22Rv1 (cell line): ENCODE data around the gene KLK14.

Experiments
- H3K27ac ChIP-seq: fragments of 450-650 bp; 2 replicates; pipeline ENCODE4 v1.5.1; 2017
- ZFX ChIP-seq: fragments of 450-650 bp; IDR thresholded peaks from 2 replicates; pipeline ENCODE4 v1.6.1; 2017; ENCODE audit warnings: antibody characterized with exemption, borderline replicate concordance
- TF ChIP-seq, protein P1 (sequence below): fragments of 450-650 bp; IDR thresholded peaks from 2 replicates; pipeline ENCODE4 v1.5.1; 2017; ENCODE audit warnings: mild to moderate bottlenecking

KLK14 gene

DNA sequence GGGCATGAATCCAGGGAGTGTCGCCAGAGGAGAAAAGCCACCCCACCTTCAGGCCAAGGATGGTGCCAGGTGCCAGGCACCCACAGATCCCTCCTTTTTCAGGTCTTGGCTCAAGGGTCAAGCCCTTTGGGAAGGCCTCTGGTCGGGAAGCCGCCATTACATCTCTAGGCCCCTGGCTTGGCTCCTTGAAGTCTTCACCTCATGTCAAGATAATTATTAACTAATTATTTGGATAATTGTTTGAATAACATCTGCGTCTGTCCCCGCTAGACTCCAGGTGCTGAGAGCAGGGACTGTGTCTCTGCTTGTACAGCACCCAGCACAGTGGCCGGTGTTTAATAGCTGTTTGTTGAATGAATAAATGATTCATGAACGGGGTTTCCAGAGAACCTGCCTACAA, 19.0 kb downstream of the KLK14 start:
- TF ChIP-seq, protein P1, sequence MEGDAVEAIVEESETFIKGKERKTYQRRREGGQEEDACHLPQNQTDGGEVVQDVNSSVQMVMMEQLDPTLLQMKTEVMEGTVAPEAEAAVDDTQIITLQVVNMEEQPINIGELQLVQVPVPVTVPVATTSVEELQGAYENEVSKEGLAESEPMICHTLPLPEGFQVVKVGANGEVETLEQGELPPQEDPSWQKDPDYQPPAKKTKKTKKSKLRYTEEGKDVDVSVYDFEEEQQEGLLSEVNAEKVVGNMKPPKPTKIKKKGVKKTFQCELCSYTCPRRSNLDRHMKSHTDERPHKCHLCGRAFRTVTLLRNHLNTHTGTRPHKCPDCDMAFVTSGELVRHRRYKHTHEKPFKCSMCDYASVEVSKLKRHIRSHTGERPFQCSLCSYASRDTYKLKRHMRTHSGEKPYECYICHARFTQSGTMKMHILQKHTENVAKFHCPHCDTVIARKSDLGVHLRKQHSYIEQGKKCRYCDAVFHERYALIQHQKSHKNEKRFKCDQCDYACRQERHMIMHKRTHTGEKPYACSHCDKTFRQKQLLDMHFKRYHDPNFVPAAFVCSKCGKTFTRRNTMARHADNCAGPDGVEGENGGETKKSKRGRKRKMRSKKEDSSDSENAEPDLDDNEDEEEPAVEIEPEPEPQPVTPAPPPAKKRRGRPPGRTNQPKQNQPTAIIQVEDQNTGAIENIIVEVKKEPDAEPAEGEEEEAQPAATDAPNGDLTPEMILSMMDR, result no peak
- TF ChIP-seq ZFX, result no peak
- no peak overlapping the region for H3K27ac ChIP-seq

DNA sequence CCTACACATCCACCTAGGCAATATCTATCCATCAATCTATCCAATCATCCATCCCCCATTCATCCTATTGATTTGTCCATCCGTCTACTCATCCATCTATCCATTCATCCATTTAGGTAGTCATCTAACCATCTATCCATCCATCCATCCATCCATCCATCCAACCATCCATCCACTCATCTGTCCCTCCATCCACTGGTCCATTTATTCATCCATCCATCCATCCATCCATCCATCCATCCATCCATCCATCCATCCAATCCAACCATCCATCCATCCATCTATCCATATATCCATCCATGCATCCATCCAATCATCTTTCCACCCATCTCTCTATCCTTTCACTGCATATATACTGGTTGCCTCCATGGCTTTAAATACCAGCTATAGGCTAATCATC, 21.7 kb downstream of the KLK14 start:
- TF ChIP-seq, protein P1, result no peak
- TF ChIP-seq ZFX, result no peak
- no peak overlapping the region for H3K27ac ChIP-seq

DNA sequence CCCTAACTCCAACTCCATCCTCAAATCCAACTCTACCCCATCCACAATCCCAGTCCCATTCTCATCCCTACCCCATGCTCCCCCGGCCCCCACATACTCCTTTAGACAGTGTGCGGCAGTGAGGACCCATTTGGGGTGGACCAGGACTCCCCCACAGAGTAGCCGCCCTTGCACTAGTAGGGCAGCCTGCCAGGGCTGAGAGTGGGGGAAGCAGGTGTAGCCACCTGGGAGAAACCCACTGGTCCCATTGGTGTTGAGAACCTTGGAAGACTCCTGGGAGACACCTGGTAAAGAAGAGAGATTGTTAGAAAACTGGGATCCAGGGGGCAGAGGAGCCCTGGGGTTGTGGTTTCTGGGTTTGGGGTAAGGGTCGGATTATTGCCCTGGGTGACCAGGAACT, 22.4 kb downstream of the KLK14 start:
- TF ChIP-seq ZFX, result no peak
- TF ChIP-seq, protein P1, result no peak
- no peak overlapping the region for H3K27ac ChIP-seq

DNA sequence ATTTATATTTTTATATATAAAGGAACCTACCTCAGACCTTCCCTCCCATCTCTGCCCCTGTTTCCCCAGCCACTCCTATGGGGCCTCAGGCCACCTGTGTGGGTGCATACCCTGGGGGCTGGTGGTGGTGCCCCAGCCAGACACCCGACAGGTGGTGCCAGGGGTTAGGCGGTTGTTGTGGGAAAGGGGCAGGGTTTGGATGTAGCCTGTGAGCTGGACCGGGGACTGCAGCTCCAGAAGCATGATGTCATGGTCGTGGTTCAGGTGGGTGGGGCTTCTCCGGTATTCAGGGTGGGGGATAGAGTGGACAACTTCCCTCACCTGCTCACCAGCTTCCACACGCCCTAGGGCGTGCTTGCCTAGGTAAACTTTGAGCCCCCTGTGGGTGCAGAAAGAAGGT, 23.0 kb downstream of the KLK14 start:
- TF ChIP-seq, protein P1, result no peak
- TF ChIP-seq ZFX, result no peak
- H3K27ac ChIP-seq, result no peak overlapping the region

DNA sequence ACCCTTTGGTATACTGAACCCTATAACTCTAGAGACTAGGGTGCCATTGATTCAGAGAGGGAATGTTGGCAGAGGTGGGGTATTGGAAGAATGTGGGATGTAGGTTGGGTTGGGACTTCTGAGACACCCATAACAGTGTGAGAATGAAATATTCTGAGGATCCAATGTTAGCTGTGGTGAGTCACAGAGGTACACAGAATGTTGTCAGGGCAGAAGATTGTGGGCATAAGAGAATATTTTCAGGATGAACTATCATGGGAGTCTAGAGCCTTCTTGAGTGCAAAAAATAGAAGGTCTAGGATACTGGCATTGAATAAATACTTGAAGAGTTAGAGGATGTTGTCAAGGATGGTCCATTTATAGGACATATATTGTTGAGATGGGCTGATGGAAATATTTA, 26.8 kb downstream of the KLK14 start:
- TF ChIP-seq, protein P1, result no peak
- TF ChIP-seq ZFX, result no peak
- no peak overlapping the region for H3K27ac ChIP-seq

DNA sequence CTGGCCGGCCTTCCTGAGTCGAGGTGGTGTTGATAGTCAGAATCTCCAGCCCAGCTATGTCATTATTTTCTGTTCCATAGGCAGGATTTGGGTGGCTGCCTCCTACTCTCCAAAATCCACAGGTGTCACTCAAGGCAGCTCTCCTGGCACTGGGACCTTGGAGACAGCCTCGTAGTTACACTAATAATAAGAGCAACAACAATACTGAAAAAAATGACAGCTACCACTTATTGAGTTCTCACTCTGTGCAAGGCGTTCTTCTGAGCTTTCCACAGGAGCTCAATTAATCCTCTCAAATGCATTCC, 35.7 kb downstream of the KLK14 start:
- TF ChIP-seq, protein P1, result no peak
- TF ChIP-seq ZFX, result no peak
- H3K27ac ChIP-seq, result no peak overlapping the region

DNA sequence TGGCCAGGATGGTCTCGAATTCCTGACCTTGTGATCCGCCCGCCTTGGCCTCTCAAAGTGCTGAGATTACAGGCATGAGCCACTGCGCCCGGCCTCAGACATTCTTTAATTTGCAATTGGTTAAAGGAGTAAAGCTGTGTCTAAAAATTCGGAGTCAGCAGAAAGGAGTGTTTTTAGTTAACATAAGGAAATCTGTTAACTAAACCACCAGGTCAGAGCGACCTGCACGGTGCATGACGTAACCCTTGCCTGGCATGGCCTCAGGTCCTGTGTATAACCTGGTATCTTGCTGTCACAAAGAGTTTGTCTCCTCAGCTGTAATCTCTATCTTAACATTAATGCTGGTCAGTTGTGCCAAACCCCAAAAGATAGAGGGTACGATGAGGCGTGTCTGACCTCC, 38.4 kb downstream of the KLK14 start:
- no peak overlapping the region for H3K27ac ChIP-seq
- TF ChIP-seq ZFX, result no peak
- TF ChIP-seq, protein P1, result no peak
